ENCODE results near the gene OARD1.
"Not testable (repeated sequence)": the region's sequence is repeated elsewhere in the genome, so short reads cannot be mapped to it uniquely, and the experiment has no call there.

The OARD1 gene

DNA sequence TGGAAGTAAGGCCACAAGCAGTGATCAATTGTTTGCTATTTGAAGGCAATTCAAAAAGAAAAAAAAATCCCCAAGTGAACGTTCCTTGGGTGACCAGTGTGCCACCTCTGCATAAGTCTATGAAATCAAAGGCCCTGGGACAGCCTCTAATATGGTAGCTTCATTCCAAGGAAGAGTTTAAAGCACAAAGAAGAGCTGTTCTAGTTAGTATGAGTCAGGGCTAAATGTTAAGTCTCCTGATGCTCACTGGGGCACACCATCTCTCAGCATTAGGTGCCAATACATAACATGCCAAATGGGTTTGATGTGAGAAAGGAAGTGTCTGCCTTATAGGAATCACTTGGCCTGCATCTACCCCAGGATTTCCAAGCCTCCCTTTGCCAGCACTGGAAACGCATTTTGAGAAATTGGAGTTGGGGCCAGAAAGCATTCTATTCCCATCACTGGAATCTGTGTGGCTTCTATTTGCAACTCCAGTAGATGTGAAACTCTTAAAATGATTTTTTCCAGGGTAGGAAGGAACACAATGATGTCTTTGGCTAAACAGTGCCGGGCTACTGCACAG lies 46.1 kb downstream of the OARD1 start:
- no peak for DNase-seq

DNA sequence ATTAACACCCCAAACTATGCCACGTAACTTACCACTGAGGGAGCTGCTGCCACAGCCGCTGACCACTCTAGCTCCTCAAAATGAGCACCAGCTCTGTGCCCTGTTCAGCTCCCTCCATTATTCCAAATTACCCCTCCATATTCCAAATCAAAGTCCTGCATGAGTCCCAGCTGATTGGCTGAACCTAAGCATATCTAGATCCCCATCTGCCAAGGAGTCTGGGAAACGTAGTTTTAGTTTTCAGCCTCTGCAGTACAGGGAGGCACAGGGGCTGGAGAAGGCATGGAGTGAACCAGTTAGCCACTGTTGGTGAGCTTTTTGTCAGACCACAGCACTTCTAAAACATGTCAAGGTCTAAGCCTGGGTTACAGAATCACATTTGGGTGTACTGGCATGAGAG lies 49.0 kb downstream of the OARD1 start:
- DNase-seq = no peak

DNA sequence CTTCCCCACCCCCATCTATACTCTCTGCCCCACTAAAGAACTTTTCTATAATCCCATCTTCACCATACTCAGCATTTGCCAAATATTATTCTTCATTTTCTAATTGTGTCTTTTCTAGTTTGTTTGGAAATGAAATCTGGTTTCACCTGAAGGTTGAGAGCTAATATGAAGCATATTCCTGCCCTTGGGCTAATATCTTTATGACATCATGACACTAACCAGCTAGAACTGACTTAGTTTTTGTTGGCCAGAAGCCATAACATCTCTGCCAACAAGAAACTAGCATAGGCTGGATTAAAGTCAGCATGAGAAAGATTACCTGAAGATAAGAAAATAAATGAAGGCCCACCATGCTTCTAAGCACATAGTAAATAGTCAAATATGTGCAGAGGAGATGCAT lies 49.9 kb downstream of the OARD1 start:
- DNase-seq = no peak

DNA sequence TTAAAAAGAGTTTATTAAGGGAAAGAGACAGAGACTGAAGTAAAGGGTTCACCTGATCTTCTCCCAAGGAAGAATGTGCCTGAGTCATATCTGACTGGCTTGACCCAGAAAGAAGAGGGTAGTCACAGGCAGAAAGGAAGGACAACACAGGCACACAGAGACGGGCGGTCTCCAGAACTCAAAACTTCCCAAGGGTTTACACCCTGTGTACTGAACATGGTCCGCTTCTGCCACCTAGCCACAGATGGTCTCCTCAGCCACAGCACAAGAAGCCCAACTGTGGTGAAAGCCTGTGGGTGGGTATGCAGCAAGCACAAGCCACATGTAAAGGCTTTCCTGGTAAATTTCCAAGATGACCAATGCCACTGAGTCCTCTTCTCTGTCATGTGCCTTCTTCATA lies 50.3 kb downstream of the OARD1 start:
- DNase-seq = peak; percentile 31

DNA sequence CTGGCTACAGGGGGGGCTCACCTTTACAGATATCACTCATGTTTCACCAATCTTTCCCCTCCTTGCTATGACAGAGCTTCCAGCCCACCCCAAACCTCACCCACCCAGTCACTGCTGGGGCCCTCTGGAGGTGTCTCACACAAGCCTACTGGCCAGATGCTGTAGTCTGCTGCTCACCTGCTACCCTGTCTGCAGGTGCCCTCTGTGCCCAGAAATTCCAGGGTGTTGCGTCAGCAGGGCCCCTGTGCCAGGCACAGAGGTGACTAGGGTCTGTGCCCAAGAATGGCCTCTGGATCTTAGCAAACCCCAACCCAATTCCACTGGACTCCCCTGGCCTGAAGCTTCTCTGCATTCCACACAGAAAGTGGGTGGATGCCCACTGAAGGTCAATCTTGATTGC lies 54.5 kb downstream of the OARD1 start:
- DNase-seq = no peak

DNA sequence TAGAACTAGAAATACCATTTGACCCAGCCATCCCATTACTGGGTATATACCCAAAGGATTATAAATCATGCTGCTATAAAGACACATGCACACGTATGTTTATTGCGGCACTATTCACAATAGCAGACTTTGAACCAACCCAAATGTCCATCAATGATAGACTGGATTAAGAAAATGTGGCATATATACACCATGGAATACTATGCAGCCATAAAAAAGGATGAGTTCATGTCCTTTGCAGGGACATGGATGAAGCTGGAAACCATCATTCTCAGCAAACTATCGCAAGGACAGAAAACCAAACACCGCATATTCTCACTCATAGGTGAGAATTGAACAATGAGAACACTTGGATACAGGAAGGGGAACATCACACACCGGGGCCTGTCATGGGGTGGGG lies 56.3 kb downstream of the OARD1 start:
- not testable (repeated sequence) for DNase-seq

DNA sequence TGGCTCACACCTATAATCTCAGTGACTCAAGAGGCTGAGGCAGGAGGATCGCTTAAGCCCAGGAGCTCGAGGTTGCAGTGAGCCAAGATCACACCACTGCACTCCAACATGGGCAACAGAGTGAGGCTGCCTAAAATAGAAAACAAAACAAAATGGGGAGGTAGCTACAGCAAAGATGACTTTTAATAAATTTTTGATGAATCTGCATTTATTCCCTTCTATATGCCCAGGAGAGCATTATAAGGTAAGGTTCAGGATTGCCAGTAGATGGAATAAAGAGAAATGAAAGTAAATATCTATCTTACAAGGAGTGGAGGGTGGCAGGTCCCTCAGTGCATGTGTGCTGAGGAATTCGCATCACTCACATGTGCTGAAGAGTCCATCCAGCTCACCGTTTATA lies 57.4 kb downstream of the OARD1 start:
- DNase-seq = no peak

Measured in NCI-H524 treated with DMSO at 0.1 percent for 48 hours (cell line).